Measurements from ENCODE around the gene C3.

DNA sequence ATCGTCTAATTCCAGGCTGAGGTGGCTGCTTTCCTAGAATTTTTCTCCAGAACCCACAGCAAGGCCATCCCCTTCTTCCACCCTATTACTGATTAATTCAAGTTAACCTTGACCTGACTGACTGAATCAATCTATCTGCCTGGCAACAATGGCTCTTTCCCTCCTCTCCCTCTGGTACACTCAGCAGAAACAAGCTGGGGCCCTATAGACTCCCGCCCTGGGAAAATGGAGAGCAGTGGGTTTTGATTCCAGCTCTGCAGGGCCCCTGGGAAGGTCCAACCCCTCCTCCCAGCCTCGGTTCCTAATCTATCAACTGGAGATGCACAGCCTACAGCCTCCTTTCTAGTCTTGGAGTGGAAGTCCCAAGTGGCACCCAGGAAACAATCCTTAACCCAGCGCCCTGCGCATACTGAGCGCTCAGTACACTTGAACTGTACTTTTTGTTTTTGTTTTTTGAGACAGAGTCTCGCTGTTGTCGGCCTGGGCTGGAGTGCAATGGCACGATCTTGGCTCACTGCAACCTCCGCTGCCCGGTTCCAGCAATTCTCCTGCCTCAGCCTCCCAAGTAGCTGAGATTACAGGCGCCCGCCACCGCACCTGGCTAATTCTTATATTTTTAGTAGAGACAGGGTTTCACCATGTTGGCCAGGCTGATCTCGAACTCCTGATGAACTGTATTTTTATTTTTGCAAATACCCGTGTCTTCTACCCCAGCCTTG lies 5.2 kb upstream of the C3 start:
- TF ChIP-seq, protein P1, sequence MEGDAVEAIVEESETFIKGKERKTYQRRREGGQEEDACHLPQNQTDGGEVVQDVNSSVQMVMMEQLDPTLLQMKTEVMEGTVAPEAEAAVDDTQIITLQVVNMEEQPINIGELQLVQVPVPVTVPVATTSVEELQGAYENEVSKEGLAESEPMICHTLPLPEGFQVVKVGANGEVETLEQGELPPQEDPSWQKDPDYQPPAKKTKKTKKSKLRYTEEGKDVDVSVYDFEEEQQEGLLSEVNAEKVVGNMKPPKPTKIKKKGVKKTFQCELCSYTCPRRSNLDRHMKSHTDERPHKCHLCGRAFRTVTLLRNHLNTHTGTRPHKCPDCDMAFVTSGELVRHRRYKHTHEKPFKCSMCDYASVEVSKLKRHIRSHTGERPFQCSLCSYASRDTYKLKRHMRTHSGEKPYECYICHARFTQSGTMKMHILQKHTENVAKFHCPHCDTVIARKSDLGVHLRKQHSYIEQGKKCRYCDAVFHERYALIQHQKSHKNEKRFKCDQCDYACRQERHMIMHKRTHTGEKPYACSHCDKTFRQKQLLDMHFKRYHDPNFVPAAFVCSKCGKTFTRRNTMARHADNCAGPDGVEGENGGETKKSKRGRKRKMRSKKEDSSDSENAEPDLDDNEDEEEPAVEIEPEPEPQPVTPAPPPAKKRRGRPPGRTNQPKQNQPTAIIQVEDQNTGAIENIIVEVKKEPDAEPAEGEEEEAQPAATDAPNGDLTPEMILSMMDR (IDR thresholded peaks at IDR 0.05) = no peak
- TF ChIP-seq POLR2A (IDR thresholded peaks at IDR 0.05) = no peak

All from thyroid gland (tissue), 4 donors.